Sigmoid colon (tissue), 7 donors: ENCODE measurements around the gene NDST1. TPM values are rescaled to one million over a fixed set of nuclear protein-coding genes. Genes with fewer than 3 reads are reported as not detected.
A peak's percentile ranks its signal among the peaks of the same experiment; 100 is the strongest.

Experiments used
- DNase-seq: peaks from one replicate; pipeline ENCODE4 v3.0.0-alpha.2; 2019
- H3K27ac ChIP-seq, 4 donors: fragments of 200-600 bp; sonication (generic); one replicate each; pipeline ENCODE4 v1.5.1; 2016 to 2019; ENCODE audit warnings: mild to moderate bottlenecking in 1 of 4
- H3K27me3 ChIP-seq, 3 donors: fragments of 200-600 bp; sonication (generic); one replicate each; pipeline ENCODE4 v1.5.1; 2019; ENCODE audit warnings: mild to moderate bottlenecking in 1 of 3
- H3K36me3 ChIP-seq, 4 donors: fragments of 200-600 bp; sonication (generic); one replicate each; pipeline ENCODE4 v1.5.1; 2016 to 2019
- H3K4me1 ChIP-seq, 4 donors: fragments of 200-600 bp; sonication (generic); one replicate each; pipeline ENCODE4 v1.5.1; 2017 to 2019
- H3K4me3 ChIP-seq, 4 donors: fragments of 200-600 bp; sonication (generic); one replicate each; pipeline ENCODE4 v1.5.1; 2017 to 2019; ENCODE audit warnings: mild to moderate bottlenecking in 2 of 4, moderate library complexity in 1 of 4
- H3K9me3 ChIP-seq, 4 donors: fragments of 200-600 bp in 3 of 4; sonication (generic) in 3 of 4; one replicate each; pipeline versions ENCODE4 v1.5.1 to v1.6.1; 2013 to 2019
- EP300 ChIP-seq, 4 donors: sonication (generic); formaldehyde crosslinking; IDR thresholded peaks; one replicate each; pipeline ENCODE4 v1.6.1; 2017; ENCODE audit warnings: antibody characterized with exemption in 4 of 4
- POLR2A ChIP-seq, 2 donors: fragments of 450-650 bp; IDR thresholded peaks; one replicate each; pipeline ENCODE4 v1.6.1; 2016; ENCODE audit warnings: antibody characterized with exemption in 2 of 2, mild to moderate bottlenecking in 2 of 2, moderate library complexity in 2 of 2
- POLR2AphosphoS5 ChIP-seq, 4 donors: sonication (generic); formaldehyde crosslinking; IDR thresholded peaks; one replicate each; pipeline ENCODE4 v1.6.1; 2017; ENCODE audit warnings: antibody characterized with exemption in 4 of 4
- WGBS, 2 donors: extraction: QIAGEN DNeasy Blood & Tissue Kit; methylation state at CpG; one replicate each; pipeline ENCODE4 v1.1.7; 2013; 5-methylcytosine and 5-hydroxymethylcytosine counted together
- intact Hi-C: fragments of 100-400 bp; cut with DNase I; formaldehyde crosslinking; loops from one replicate; pipeline ENCODE4 v1.15.1; 2023
- polyA plus RNA-seq, 3 donors: library from polyadenylated mRNA; stranded (reverse); fragments of 200-250 nt; gene quantifications; one replicate each; pipeline ENCODE4 v1.2.3, GENCODE V29; 2013
- total RNA-seq, 4 donors: library from RNA; depleted of rRNA; stranded (reverse); fragments of >200 nt; gene quantifications; one replicate each; pipeline ENCODE4 v1.1.0, GENCODE V29; 2016
- TF ChIP-seq, protein P1 (sequence below), 4 experiments: fragments of 450-650 bp in 3 of 4; fragments of 200-600 bp in 1 of 4; IDR thresholded peaks; one replicate each; pipeline ENCODE4 v1.5.1; 2016 to 2019; ENCODE audit warnings: antibody characterized with exemption in 4 of 4, mild to moderate bottlenecking in 3 of 4, moderate library complexity in 2 of 4
- donor health status: healthy with polysubstance abuse.
- donor health status: Bipolar disorder and iron deficiency.
- donor health status: healthy.

NDST1 gene
- total and polyA plus RNA-seq, 7 donors: 5.4 to 74.8 (median 39.4) TPM

DNA sequence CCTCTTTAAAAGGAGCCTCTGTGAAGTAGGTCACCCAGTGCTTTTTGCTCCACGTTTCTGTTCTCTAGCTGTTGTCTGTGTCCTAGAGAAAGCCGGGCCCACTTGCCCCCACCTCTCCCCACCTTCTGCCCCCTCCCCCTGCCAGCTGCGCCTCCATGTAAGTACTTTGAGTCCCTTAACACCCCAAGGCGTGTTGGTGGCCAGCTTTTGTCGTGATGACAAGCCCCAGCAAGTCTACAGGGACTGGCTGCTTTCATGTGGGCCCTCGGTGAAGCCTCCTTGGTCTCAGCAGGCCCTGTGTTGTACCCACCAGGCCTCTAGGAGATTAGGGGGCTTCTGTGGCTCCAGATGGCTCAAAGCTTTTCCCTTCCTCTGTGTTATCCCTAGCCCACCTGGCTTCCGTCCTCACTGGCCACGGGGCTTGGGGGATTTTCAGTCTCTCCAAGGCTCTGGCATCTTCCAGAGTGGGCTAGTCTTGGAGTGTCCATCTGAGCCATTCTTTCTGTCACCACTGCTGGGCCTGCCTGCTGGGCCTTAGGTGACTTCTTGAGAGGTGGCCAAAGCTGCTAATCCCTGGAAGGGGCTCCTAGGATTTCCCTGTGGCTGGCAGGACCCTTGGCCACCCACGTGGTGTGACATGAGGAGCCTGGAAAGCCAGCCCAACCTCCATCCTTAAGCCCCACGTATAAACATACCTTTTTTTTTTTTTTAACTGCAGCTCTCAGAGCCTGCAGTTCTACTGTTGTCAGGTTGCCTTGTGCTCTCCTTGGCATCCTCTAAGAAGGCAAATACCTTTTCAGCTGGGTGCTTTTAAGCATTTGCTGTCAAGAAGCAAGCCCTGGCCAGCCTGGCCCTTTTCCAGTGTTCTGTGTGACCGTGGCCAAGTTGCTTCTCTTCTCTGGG lies 1.1 kb upstream of the NDST1 start:
- Histone ChIP-seq H3K4me1 (peaks cover 0 to 98% (median 96%) of the 10 kb centered on the region in 4 donors), H3K27me3 (no peaks in the 10 kb centered on the region), H3K4me3 (no peak overlapping the region), H3K27ac (peak overlapping the region; percentile 8 to 69 (median 34)), H3K36me3 (no peaks in the 10 kb centered on the region), H3K9me3 (no peaks in the 10 kb centered on the region)
- 58 to 59% methylated on average over 11 of the region's 11 CpGs for WGBS, 2 donors
- DNase-seq: no peak
- intact Hi-C loops: no loop called here
- TF ChIP-seq POLR2AphosphoS5 (IDR thresholded peaks at IDR 0.05): no peak
- no peak for TF ChIP-seq EP300 (IDR thresholded peaks at IDR 0.05)
- TF ChIP-seq POLR2A (IDR thresholded peaks at IDR 0.05): no peak
- TF ChIP-seq, protein P1, sequence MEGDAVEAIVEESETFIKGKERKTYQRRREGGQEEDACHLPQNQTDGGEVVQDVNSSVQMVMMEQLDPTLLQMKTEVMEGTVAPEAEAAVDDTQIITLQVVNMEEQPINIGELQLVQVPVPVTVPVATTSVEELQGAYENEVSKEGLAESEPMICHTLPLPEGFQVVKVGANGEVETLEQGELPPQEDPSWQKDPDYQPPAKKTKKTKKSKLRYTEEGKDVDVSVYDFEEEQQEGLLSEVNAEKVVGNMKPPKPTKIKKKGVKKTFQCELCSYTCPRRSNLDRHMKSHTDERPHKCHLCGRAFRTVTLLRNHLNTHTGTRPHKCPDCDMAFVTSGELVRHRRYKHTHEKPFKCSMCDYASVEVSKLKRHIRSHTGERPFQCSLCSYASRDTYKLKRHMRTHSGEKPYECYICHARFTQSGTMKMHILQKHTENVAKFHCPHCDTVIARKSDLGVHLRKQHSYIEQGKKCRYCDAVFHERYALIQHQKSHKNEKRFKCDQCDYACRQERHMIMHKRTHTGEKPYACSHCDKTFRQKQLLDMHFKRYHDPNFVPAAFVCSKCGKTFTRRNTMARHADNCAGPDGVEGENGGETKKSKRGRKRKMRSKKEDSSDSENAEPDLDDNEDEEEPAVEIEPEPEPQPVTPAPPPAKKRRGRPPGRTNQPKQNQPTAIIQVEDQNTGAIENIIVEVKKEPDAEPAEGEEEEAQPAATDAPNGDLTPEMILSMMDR (IDR thresholded peaks at IDR 0.05): no peak

- Histone ChIP-seq H3K4me1 (peaks cover 0 to 100% (median 95%) of the 10 kb centered on the region in 4 donors), H3K9me3 (no peaks in the 10 kb centered on the region), H3K36me3 (no peaks in the 10 kb centered on the region), H3K27me3 (no peaks in the 10 kb centered on the region), H3K4me3 (no peak overlapping the region), H3K27ac (peak overlapping the region; percentile 8 to 69 (median 48))
- no peak for DNase-seq
- TF ChIP-seq, protein P1 (IDR thresholded peaks at IDR 0.05): no peak
- no peak for TF ChIP-seq POLR2A (IDR thresholded peaks at IDR 0.05)
- TF ChIP-seq POLR2AphosphoS5 (IDR thresholded peaks at IDR 0.05): no peak
- no peak for TF ChIP-seq EP300 (IDR thresholded peaks at IDR 0.05)
- 68 to 70% methylated on average over 2 of the region's 2 CpGs for WGBS, 2 donors
- intact Hi-C loops: no loop called here
Observed at GRCh38 chr5:150508277-150508640, 328 bp downstream of the NDST1 start.

GRCh38 chr5:150508828-150509227 lies 897 bp downstream of the NDST1 start:
- intact Hi-C loops: no loop called here
- Histone ChIP-seq H3K9me3 (no peaks in the 10 kb centered on the region), H3K27me3 (no peaks in the 10 kb centered on the region), H3K4me3 (no peak overlapping the region), H3K27ac (peak overlapping the region in 3 of 4 donors; percentile 23 to 69 (median 52)), H3K4me1 (peaks cover 0 to 100% (median 92%) of the 10 kb centered on the region in 4 donors), H3K36me3 (no peaks in the 10 kb centered on the region)
- DNase-seq: no peak
- TF ChIP-seq POLR2AphosphoS5 (IDR thresholded peaks at IDR 0.05): no peak
- TF ChIP-seq EP300 (IDR thresholded peaks at IDR 0.05): no peak
- TF ChIP-seq POLR2A (IDR thresholded peaks at IDR 0.05): no peak
- TF ChIP-seq, protein P1 (IDR thresholded peaks at IDR 0.05): no peak
- whole genome bisulfite sequencing, 2 donors: 75 to 85% methylated on average over 4 of the region's 4 CpGs

- TF ChIP-seq, protein P1 (IDR thresholded peaks at IDR 0.05): no peak
- TF ChIP-seq EP300 (IDR thresholded peaks at IDR 0.05): no peak
- TF ChIP-seq POLR2AphosphoS5 (IDR thresholded peaks at IDR 0.05): no peak
- TF ChIP-seq POLR2A (IDR thresholded peaks at IDR 0.05): no peak
- WGBS, 2 donors: 34 to 75% methylated on average over 7 of the region's 7 CpGs
- Histone ChIP-seq H3K4me3 (no peak overlapping the region), H3K27me3 (no peaks in the 10 kb centered on the region), H3K4me1 (peaks cover 0 to 95% (median 86%) of the 10 kb centered on the region in 4 donors), H3K9me3 (no peaks in the 10 kb centered on the region), H3K27ac (peak overlapping the region; percentile 52 to 67 (median 58)), H3K36me3 (no peaks in the 10 kb centered on the region)
- intact Hi-C loops: no loop called here
- no peak for DNase-seq
Observed at GRCh38 chr5:150509992-150510391, 2.1 kb downstream of the NDST1 start.
